Measurements from ENCODE around the gene CELSR3.

Gene CELSR3

DNA sequence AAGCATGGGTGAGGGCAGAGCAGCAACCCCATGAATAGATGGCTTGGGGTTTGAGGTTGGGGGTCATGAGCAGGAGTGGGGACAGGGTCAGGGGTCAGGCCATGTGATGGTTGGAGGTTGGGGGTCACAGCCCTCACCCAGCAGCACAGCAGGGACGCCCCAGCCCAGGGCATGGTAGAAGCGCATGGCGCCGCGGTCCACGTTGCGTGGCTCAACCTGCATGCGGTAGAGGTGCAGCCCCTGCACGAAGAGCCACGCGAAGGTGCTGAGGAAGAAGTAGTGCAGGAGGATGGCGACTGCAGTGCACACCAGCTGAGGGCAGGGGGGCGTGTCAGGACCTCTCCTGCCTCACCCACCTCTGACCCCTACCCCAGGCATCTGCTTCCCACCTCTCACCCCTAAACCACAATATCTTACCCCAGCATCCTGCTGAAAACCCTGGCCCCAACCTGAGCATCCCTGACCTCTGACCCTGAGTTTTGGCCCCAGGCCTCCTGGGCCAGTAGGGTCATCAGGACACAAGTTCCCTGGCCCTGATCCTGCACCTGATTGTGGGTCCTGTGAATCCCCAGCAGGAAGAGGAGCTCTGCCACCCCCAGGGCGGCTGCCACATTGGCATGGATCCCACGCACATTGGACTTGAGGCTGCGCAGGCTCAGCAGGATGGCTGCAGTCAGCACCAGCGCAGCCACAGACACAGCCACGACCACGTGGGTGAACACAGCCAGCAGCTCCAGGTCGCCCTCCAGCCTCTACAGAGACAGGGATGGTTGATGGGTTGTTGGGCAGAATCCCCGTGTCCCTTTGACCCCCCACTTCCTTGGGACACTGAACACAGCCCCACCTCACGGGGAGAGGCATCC lies 17.6 kb downstream of the CELSR3 start:
- Histone ChIP-seq H3K4me3 (ENCODE audit: low read depth, low read length) (no peak overlapping the region), H3K4me1 (no peaks in the 10 kb centered on the region), H3K9me3 (no peaks in the 10 kb centered on the region), H3K27me3 (no peaks in the 10 kb centered on the region), H3K36me3 (peaks cover 17% of the 10 kb centered on the region)
- no peak for TF ChIP-seq CTCF (IDR thresholded peaks at IDR 0.05; ENCODE audit: low read depth, low read length)
- DNase-seq, result no peak

DNA sequence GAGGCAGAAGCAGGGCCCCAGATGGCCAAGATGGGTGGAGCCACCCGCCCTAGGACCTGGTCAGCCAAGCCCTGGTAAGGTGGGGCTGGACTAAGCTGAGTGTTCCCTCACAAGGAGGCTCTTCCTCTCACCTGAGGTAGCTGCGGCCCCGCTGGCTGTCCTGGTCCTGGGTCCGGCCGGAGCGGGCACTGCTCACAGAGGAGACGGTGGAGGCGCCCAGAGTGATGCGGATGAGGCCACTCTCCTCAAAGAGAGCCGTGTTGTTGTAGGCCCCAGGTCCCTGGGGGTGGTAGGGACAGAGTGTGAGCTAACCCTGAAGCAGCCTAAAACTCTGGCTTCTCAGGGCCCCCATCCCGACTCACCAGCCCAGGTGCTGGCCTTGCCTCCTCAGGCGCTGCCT lies 20.1 kb downstream of the CELSR3 start:
- Histone ChIP-seq H3K9me3 (no peaks in the 10 kb centered on the region), H3K27me3 (no peaks in the 10 kb centered on the region), H3K4me3 (ENCODE audit: low read depth, low read length) (no peak overlapping the region), H3K36me3 (peaks cover 21% of the 10 kb centered on the region), H3K4me1 (no peaks in the 10 kb centered on the region)
- TF ChIP-seq CTCF (IDR thresholded peaks at IDR 0.05; ENCODE audit: low read depth, low read length), result no peak
- DNase-seq, result no peak

DNA sequence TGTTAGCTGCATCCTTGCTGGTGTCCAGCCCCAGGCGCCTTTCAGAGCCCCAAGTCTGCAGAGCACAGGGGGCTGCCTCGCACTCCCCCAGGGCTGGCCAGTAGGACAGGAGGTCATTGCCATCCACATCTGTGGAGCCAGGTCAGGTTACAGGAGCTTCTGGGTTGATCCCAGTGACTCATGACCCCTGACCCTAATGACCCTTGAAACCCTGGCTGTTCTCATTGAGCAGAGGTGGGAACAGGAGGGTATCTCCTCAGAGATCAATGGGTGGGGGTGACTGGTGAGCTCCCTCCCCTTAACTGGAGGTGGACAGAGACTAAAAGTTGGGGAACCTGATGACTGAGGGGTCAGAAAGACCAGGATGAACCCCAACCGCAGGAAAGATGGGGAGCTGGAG lies 21.3 kb downstream of the CELSR3 start:
- TF ChIP-seq CTCF (IDR thresholded peaks at IDR 0.05; ENCODE audit: low read depth, low read length), result no peak
- Histone ChIP-seq H3K27me3 (no peaks in the 10 kb centered on the region), H3K36me3 (peaks cover 21% of the 10 kb centered on the region), H3K4me3 (ENCODE audit: low read depth, low read length) (no peak overlapping the region), H3K4me1 (no peaks in the 10 kb centered on the region), H3K9me3 (no peaks in the 10 kb centered on the region)
- DNase-seq, result no peak

DNA sequence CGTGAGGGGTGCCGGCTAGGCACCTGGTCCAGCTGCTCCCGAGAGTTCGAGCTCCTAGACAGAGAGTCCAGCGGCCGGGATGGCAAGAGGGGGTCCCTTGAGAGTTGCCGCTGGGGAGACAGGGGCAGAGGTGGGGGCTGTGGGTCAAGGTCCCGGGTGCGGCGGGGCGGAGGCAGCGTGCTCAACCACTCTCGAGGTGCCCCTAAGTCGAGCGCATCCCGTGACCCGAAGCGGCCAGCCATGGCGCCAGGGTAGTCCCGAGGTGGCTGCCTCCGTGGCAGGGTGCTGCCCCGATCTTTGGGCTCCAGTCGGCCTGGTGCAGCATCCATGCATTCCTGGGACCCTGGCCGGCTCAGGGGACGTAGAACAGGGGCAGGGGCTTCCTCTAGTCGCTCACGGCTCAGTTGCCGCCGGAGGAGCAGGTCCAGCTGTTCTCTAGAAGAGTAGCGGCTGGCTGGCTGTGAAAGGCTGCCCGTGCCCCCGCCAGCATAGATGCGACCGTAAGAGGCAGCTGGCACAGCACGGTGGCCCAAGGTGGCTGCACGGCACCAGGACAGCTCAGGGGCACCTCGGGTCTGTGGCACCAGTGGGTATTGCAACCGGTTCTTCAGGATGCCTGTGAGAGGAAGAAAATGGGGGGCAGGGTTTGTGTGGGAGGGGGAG lies 22.6 kb downstream of the CELSR3 start:
- Histone ChIP-seq H3K4me3 (ENCODE audit: low read depth, low read length) (no peak overlapping the region), H3K4me1 (no peaks in the 10 kb centered on the region), H3K9me3 (no peaks in the 10 kb centered on the region), H3K27me3 (no peaks in the 10 kb centered on the region), H3K36me3 (peaks cover 12% of the 10 kb centered on the region)
- DNase-seq, result no peak
- no peak for TF ChIP-seq CTCF (IDR thresholded peaks at IDR 0.05; ENCODE audit: low read depth, low read length)

GRCh38 chr3:48637305-48637704 lies 25.4 kb downstream of the CELSR3 start:
- no peak for TF ChIP-seq CTCF (IDR thresholded peaks at IDR 0.05; ENCODE audit: low read depth, low read length)
- DNase-seq, result no peak
- H3K27me3 ChIP-seq, result no peaks in the 10 kb centered on the region

DNA sequence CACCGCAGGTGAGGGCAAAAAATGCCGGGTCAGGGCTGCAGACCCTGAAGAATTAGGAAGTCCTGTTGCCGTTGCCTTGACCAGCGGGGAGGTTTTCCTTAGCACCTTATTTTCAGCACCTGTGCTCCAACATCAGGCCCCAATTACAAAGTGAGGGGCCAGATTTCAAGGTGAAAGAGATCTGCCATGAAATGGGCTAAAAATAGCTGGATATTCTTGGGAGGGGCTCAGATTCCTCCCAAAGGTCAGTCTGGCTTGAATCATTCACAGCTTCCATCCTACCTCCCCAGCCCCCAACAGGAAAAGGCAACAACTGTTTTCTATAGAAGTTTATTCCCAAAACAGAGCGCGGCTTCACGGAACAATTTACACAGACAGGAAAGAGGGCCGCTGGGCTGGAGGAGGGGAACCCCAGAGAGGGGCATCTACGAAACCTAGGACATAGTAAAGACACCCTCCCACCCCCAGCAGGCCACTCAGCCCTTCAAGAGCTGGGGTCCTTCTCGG lies 26.5 kb downstream of the CELSR3 start:
- no peaks in the 10 kb centered on the region for H3K4me1 ChIP-seq

More at GRCh38 chr3:48637305-48637704, 25.4 kb downstream of the CELSR3 start:
- H3K4me3 ChIP-seq (ENCODE audit: low read depth, low read length), result no peak overlapping the region
- H3K4me1 ChIP-seq, result no peaks in the 10 kb centered on the region
- no peaks in the 10 kb centered on the region for H3K9me3 ChIP-seq
- peaks cover 8% of the 10 kb centered on the region for H3K36me3 ChIP-seq

More for the DNA sequence above, 26.5 kb downstream of the CELSR3 start:
- TF ChIP-seq CTCF (IDR thresholded peaks at IDR 0.05; ENCODE audit: low read depth, low read length), result no peak
- no peak for DNase-seq
- Histone ChIP-seq H3K27me3 (no peaks in the 10 kb centered on the region), H3K36me3 (peaks cover 4% of the 10 kb centered on the region), H3K4me3 (ENCODE audit: low read depth, low read length) (no peak overlapping the region; the same call in 1 of the 2 replicates), H3K9me3 (no peaks in the 10 kb centered on the region)

Data from BE2C (cell line).